Measurements from ENCODE around the gene SAMD4A.
A peak's percentile ranks its signal among the peaks of the same experiment; 100 is the strongest.

Gene SAMD4A

DNA sequence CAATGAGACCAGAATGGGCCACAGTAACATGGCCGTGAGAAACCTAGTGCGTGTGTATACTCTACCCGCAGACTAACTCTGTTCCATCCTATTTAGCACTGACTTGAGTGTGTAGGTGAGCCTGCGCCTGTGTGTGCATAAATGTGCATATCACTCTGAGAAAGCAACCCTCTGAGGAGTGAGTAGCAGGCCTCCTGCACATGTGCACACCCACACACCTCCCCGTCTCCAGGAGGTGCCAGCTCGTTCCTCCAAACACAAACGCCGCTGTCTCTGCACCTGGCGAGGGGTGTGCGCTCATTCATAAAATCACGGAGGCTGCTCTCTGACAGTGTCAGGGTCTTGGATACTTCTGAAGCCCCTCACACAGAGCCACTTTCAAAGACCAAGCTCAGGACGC is 196.8 kb downstream of the SAMD4A start:
- DNase-seq (no peak), ATAC-seq (no peak)

DNA sequence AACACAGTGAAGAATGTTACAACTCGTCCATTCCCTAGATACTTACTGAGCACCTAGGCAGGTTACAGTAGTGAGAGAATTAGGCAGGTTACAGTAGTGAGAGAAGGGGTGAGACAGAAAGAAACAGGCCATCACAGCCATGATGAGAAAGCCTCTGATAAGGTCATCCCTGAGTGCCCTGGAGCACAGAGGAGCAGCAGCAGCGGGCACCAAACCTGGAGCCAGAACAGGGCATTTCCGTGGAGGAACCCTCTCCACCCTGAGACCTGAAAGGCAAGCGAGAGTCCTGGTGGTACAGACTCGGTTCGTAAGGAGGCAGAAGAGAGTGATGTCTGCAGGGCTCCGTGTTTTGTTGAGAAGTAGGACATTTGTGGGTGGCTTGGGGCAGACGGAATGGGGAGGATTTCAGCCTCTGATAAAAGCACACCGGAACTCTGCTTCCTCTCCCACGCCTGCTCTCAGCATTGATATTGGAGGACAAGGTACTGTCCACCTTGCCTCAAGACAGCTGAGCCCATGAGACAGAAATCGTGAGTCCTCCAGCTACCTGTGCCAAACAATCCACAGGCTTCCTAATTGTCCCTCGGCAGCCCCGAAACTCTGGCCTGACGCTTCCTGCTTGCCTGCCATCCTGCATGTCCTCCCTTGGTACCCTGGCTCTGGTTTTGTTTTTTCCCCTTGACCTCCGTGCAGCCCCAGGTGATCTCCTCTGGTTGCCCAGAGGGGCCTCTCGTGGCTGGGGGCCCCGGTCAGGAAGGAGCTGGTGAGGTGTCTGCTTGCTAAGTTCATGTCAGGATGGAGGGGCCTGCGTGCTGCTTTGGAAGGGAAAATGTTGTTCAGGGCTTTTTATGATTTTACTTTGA is 199.6 kb downstream of the SAMD4A start:
- ATAC-seq = peak; percentile 67
- DNase-seq = peak; percentile 46

- ATAC-seq (peak; percentile 73), DNase-seq (no peak)
These were observed 200.2 kb downstream of the SAMD4A start for GRCh38 chr14:54767139-54767431.

DNA sequence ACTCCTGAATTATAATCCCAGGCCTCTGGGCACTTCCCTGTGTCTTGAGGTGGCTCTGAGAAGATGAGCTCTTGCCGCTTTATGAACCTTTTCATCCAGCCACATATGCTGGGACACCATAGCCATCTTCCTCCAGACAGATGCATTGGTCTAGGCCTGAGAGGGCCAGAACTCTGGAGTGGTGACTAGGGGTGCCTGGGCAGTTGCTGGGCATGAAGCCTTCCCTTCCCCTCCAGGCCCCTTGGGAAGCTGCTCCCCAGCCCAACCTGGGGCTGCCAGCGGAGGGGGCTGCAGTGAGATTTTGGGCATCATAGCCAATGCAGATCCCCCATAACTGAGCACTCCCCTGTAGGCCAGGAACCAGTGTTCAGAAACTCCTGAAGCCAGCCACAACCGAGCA is 200.5 kb downstream of the SAMD4A start:
- DNase-seq (no peak), ATAC-seq (no peak)

GRCh38 chr14:54768501-54769129 is 201.7 kb downstream of the SAMD4A start:
- DNase-seq (no peak), ATAC-seq (no peak)

DNA sequence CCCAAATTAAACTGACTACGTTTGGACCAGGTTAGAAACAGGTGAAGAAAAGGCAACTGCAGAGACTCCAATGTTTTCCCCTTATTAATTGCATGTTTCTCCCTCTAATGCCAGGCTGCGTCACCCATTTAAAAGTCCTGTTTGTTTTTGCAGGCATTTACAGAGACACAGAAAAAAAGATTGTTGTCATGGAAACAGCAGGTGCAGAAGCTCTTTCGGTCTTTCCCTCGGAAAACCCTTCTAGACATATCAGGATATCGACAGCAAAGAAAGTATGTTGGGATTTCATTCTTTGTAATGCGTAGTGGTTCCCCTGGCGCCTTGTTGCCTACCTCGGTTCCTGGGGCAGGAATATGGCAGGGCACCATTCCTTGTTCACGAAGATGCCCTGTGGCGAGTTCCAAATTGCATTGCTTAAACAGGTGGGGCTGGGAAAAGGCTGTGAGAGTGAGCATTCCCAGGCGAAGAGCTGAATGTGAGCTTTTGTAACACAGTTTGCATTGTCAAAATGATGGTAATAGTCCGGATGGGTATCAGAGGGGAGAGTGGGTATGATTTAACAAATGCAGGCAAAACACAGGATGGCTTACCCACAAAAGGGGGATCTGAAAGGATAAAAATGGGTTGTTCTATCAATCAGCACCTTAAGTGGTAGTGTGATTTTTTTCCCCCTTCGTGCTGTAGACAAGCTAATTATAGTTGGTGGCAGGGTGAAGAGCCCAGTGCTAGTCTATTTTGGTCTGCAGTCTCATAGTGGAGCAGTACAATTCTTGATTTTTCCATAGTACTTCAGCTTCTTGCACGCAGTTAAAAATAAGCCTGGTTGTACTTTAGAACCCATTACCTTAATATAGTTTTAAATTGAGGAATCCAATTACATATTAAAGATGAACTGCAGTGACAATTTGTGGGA is 203.3 kb downstream of the SAMD4A start:
- DNase-seq (no peak), ATAC-seq (no peak)

- ATAC-seq (no peak), DNase-seq (no peak)
These were observed 204.6 kb downstream of the SAMD4A start for GRCh38 chr14:54771411-54772027.

DNA sequence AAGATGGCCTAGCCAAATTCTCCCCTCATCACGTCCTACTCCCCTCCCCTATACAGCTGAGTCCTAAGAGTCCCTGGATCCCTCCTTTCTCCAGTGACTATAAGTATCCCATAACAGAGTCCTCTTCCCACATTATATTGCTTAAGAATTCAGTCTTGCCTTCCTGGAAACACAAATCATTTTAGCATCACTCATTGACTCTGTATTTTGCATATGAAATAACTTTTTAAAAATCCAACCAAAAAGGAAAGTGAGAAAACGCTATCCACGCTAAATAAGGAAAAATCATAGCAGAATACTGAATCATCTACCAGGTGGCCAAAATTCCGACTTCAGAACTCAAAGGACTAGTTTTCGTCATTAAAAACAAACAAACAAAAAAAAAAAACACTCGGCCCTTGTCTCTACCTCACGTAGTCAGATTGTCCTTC is 205.5 kb downstream of the SAMD4A start:
- no peak for DNase-seq
- ATAC-seq = no peak

GRCh38 chr14:54773171-54774006 is 206.5 kb downstream of the SAMD4A start:
- peak; percentile 79 for DNase-seq
- peak; percentile 86 for ATAC-seq

GRCh38 chr14:54774824-54775223 is 207.9 kb downstream of the SAMD4A start:
- DNase-seq (no peak), ATAC-seq (no peak)

DNA sequence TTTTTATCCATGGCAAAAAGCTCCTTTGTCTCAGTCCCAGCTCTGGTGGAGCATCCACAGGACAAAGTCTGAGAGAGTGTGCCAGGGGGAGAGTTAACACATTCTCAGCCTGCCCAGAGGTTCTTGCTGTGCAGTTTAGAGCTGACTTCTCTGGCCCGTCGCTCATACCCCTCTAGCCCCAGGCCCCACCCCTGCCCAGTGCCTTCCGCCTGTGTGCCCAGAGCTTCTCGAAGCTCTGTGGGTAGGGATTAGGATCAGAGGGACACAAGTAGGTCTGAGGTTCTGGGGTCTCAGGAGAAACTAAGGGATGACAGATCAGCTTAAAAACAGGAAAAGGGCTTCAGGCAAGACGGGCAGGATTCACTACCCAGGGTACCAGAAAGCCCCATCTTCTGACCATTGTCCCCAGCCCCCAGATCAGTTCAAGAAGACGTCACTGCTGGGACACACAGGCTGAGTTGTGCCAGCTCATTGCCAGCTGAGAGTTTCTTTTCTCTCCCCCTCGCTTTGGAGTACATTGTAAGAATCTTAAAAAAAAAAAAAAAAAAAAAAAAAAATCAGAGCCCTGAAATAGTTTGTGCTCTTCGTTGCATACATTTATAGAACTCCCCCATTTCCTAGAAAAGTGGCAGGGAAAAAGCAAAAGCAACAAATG is 208.7 kb downstream of the SAMD4A start:
- ATAC-seq = no peak
- DNase-seq = no peak

DNA sequence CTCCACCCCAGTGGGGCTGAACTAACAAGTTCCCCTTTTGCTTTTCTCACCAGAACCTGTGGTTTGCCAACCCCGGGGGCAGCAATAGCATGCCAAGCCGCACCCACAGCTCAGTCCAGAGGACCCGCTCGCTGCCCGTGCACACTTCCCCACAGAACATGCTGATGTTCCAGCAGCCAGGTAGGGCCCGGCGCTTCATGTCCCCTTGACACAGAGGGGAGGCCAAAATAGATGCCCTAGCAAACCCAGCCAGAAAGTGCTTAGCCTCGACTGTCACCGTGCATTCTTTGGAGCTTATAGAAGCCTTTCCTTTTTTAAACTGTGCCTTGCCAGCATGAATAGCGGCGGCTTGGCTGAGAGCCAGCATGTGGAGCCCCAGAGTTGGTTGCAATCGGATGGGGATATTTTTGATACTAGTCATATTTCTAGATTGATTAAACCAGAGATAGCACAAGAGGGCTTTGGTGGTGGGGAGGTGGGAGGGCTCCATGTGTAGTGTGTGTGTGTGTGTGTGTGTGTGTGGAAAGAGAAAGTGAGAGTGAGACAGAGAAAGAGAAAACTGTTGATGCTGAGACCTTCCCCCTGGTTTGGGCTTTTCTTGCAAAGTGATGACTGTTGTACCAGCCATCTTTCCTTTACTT is 209.6 kb downstream of the SAMD4A start:
- DNase-seq = peak; percentile 84
- ATAC-seq = peak; percentile 61

- ATAC-seq (no peak), DNase-seq (no peak)
These were observed 210.5 kb downstream of the SAMD4A start for GRCh38 chr14:54777395-54777794.

DNA sequence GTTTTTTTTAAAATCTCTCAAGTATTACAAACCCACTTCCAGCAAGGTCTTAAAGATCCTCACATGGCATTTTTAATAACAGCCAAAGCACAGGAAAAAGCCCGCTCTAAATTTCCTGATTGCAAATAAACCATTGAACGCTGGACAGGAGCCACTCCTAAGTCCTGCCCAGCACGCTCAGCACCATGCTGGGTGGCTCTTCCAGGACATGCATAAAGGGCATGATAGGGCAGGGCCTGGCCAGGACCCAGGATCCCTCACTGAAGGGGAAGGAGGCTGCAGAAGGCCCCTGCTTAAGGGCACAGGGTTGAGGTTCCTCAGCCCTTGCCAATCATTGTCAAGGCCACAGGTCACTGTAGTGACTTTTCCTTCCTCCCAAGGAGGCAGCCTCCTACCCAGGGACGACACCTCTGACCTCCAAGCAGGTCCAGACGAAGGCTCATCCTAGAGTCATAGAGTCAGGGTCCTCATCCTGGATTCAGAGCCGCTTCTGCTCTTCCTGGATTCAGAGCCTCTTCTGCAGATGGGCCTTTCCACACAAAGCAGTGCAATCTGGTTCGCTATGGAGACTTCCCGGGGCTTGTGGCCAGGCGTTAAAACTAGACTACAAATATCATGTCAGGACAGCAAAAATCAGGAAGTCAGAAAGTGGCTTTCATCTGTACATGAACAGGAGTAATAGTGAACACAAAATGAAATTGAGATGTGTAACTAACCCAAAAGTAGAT is 211.9 kb downstream of the SAMD4A start:
- ATAC-seq (no peak), DNase-seq (no peak)

DNA sequence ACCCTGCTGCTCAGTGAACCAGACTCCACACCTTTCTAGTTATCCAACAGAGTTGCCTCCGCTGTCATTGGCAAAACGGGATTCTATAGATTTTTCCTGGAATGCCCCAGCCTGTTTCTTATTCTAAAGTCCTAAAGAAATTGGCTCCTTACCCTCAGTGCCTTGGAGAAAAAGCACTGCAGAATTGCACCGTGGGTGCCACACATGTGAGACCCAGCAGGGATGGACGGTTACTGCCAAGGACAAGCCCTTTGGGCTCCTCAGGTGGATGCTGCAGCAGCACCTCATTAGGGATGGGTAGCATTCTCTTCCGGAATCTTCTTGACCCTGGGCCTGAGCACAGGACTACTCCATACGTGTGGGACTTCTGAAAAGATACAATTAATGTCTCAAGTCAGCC is 214.2 kb downstream of the SAMD4A start:
- ATAC-seq = no peak

GRCh38 chr14:54781961-54782750 is 215.2 kb downstream of the SAMD4A start:
- DNase-seq (no peak), ATAC-seq (no peak)

More for the DNA sequence above, 214.2 kb downstream of the SAMD4A start:
- DNase-seq = no peak

DNA sequence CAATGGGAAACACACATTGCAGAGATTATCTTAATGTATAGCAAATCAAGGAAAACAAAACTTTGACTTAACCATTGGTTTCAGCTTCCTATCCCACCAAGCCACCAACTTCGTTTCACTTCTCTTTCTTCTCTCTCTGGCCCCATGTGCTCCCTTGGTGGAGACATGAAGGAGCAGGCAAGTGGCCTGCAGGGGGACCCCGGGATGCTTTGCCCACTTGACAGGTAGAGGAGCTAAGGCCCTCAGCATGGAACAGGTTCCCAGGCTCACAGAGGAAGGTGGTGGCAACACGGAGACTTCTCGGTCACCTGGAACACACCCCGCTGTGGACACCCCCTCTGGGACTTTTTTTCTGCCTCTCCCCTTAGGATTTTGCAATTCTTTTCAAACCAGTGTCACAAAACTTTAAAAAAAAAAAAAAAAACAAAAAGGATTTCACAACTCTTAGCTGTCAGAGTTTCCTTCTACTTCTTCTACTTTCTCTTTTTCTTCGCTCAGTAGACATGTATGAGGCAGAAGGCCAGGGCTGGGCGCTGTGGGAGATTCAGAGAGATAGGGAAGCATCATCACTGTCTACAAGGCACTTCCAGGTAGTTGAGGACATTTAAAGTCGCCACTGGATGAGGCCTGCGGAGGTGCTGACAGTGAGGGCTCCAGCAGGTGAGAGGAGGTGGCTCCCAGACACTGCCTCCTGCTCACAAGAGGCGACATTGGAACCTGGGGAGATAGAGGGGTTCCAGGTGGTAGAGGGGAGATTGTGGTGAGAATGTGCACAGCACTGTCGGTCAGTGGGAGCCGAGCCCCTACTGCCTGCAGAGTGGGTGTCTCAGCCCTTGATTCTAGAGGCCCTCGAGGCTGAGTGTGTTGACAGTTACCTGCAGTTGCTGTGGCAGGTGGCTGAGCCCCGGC is 216.1 kb downstream of the SAMD4A start:
- no peak for DNase-seq
- ATAC-seq = no peak

- no peak for ATAC-seq
- no peak for DNase-seq
These were observed 216.7 kb downstream of the SAMD4A start for GRCh38 chr14:54783660-54784015.

Data from stimulated activated naive CD8-positive, alpha-beta T cell treated with anti-CD3 and anti-CD28 coated beads, Interleukin-15, Interleukin-2, amounts not matched to agents 100 U/mL and 50 U/mL, for 24 hours (primary cell).